HEK293 (cell line): Measurements from ENCODE around the gene MBD6.
"Not testable (repeated sequence)": the region's sequence is repeated elsewhere in the genome, so short reads cannot be mapped to it uniquely, and the experiment has no call there.

ENCODE experiments used
- CTCF ChIA-PET: fragments of 350-600 bp; formaldehyde crosslinking; extraction: SDS; loops from one replicate; lab custom pipeline; 2021; ENCODE audit warnings: antibody characterized with exemption; lab: Yijun Ruan, JAX
- POLR2A ChIA-PET: fragments of 300-600 bp; formaldehyde crosslinking; extraction: SDS; loops from one replicate; lab custom pipeline; 2020; ENCODE audit warnings: antibody characterized with exemption, inconsistent platforms; lab: Yijun Ruan, JAX
- H3K27ac ChIP-seq: fragments of 200-500 bp; sonication (Bioruptor generic); 2 replicates; pipeline ENCODE4 v1.5.1; 2014; ENCODE audit warnings: low read depth, low read length, control low read depth, inconsistent platforms; ENCODE audit errors: extremely low read depth
- H3K36me3 ChIP-seq, 2 experiments: fragments of 200-500 bp in 1 of 2; sonication (Bioruptor generic) in 1 of 2; 1 replicate in 1 of 2; 2 replicates in 1 of 2; pipeline ENCODE4 v1.5.1; 2014 to 2017; ENCODE audit warnings: inconsistent platforms in 2 of 2, low read length in 2 of 2; ENCODE audit not compliant: control insufficient read depth in 2 of 2, insufficient read depth in 1 of 2
- H3K4me1 ChIP-seq: fragments of 200-500 bp; sonication (Bioruptor generic); 2 replicates; pipeline ENCODE4 v1.5.1; 2014; ENCODE audit warnings: mild to moderate bottlenecking, low read length, inconsistent platforms; ENCODE audit not compliant: control insufficient read depth, insufficient read depth
- H3K4me3 ChIP-seq: 2 replicates; pipeline ENCODE4 v1.5.1; 2011; ENCODE audit warnings: low read depth, mild to moderate bottlenecking, control low read depth, low read length, moderate library complexity
- H3K9me3 ChIP-seq: fragments of 200-500 bp; sonication (Bioruptor generic); 2 replicates; pipeline ENCODE4 v1.5.1; 2014; ENCODE audit warnings: low read depth, low read length, inconsistent platforms; ENCODE audit not compliant: control insufficient read depth, insufficient read depth
- ELK4 ChIP-seq: IDR thresholded peaks from 2 replicates; pipeline ENCODE4 v1.6.1; 2011; ENCODE audit warnings: mild to moderate bottlenecking, low read depth, low read length, borderline replicate concordance
- FEZF1 ChIP-seq: fragments of 450-650 bp; formaldehyde crosslinking; IDR thresholded peaks from 2 replicates; pipeline ENCODE4 v1.5.1; 2016; ENCODE audit warnings: missing biosample characterization, missing genetic modification characterization
- IKZF3 ChIP-seq: fragments of 450-650 bp; IDR thresholded peaks from 2 replicates; pipeline ENCODE4 v1.5.0; 2018; ENCODE audit warnings: missing biosample characterization, mild to moderate bottlenecking, missing genetic modification characterization, moderate library complexity
- REPIN1 ChIP-seq: fragments of 450-650 bp; formaldehyde crosslinking; IDR thresholded peaks from 2 replicates; pipeline ENCODE4 v1.5.1; 2017; ENCODE audit warnings: missing biosample characterization, missing genetic modification characterization, low read depth
- SCRT2 ChIP-seq: fragments of 450-650 bp; formaldehyde crosslinking; IDR thresholded peaks from 2 replicates; pipeline ENCODE4 v1.5.1; 2016; ENCODE audit warnings: missing biosample characterization, missing genetic modification characterization
- SP3 ChIP-seq: fragments of 450-650 bp; formaldehyde crosslinking; IDR thresholded peaks from 2 replicates; pipeline ENCODE4 v1.5.1; 2016; ENCODE audit warnings: missing biosample characterization, missing genetic modification characterization
- YY1 ChIP-seq: fragments of 450-650 bp; formaldehyde crosslinking; IDR thresholded peaks from 2 replicates; pipeline ENCODE4 v1.5.1; 2018; ENCODE audit warnings: missing biosample characterization, missing genetic modification characterization
- ZBTB8A ChIP-seq: fragments of 450-650 bp; formaldehyde crosslinking; IDR thresholded peaks from 2 replicates; pipeline ENCODE4 v1.5.1; 2016; ENCODE audit warnings: missing biosample characterization, missing genetic modification characterization
- ZEB2 ChIP-seq: fragments of 450-650 bp; formaldehyde crosslinking; IDR thresholded peaks from 2 replicates; pipeline ENCODE4 v1.5.1; 2016; ENCODE audit warnings: missing biosample characterization, missing genetic modification characterization
- ZFHX2 ChIP-seq: fragments of 450-650 bp; formaldehyde crosslinking; conservative IDR thresholded peaks from 2 replicates; pipeline ENCODE4 v1.5.1; 2016; ENCODE audit warnings: missing biosample characterization, missing genetic modification characterization
- ZNF362 ChIP-seq: fragments of 450-650 bp; formaldehyde crosslinking; IDR thresholded peaks from 2 replicates; pipeline ENCODE4 v1.5.1; 2016; ENCODE audit warnings: missing biosample characterization, missing genetic modification characterization
- ZNF391 ChIP-seq: fragments of 450-650 bp; formaldehyde crosslinking; IDR thresholded peaks from 2 replicates; pipeline ENCODE4 v1.5.1; 2016; ENCODE audit warnings: low read depth, missing biosample characterization, missing genetic modification characterization, borderline replicate concordance
- ZNF549 ChIP-seq: fragments of 450-650 bp; IDR thresholded peaks from 2 replicates; pipeline ENCODE4 v1.5.1; 2018; ENCODE audit warnings: missing biosample characterization, missing genetic modification characterization, mild to moderate bottlenecking, inconsistent platforms, moderate library complexity
- ZNF626 ChIP-seq: fragments of 450-650 bp; sonication (Bioruptor Pico); formaldehyde crosslinking; IDR thresholded peaks from 2 replicates; pipeline ENCODE4 v1.5.1; 2018; ENCODE audit warnings: missing biosample characterization, missing genetic modification characterization, inconsistent platforms
- ZNF777 ChIP-seq: fragments of 450-650 bp; formaldehyde crosslinking; IDR thresholded peaks from 2 replicates; pipeline ENCODE4 v1.5.1; 2017; ENCODE audit warnings: missing biosample characterization, missing genetic modification characterization, borderline replicate concordance
- TF ChIP-seq, protein P1 (sequence below): fragments of 450-650 bp; formaldehyde crosslinking; IDR thresholded peaks from 2 replicates; pipeline ENCODE4 v1.5.1; 2016; ENCODE audit warnings: missing biosample characterization, missing genetic modification characterization

MBD6 gene

GRCh38 chr12:57517187-57517586 is 5.4 kb upstream of the MBD6 start:
- peaks cover 13% of the 10 kb centered on the region for H3K4me1 ChIP-seq
- peaks cover 40 to 69% of the 10 kb centered on the region in 2 experiments for H3K36me3 ChIP-seq
- H3K9me3 ChIP-seq = no peaks in the 10 kb centered on the region
- TF ChIP-seq ZNF391 (tag by site-specific recombination) (no peak), ELK4 (no peak), FEZF1 (tag by site-specific recombination) (peak; percentile 29; the same call in 1 of the 2 replicates), IKZF3 (tag by site-specific recombination) (0 out of 2 replicates have a peak, but pooled peaks have one; percentile 5), ZNF777 (tag by site-specific recombination) (no peak), SP3 (tag by site-specific recombination) (no peak), ZNF549 (tag by site-specific recombination) (no peak), SCRT2 (tag by site-specific recombination) (0 out of 2 replicates have a peak, but pooled peaks have one; percentile 22), YY1 (tag by site-specific recombination) (no peak)
- TF ChIP-seq, protein P1, sequence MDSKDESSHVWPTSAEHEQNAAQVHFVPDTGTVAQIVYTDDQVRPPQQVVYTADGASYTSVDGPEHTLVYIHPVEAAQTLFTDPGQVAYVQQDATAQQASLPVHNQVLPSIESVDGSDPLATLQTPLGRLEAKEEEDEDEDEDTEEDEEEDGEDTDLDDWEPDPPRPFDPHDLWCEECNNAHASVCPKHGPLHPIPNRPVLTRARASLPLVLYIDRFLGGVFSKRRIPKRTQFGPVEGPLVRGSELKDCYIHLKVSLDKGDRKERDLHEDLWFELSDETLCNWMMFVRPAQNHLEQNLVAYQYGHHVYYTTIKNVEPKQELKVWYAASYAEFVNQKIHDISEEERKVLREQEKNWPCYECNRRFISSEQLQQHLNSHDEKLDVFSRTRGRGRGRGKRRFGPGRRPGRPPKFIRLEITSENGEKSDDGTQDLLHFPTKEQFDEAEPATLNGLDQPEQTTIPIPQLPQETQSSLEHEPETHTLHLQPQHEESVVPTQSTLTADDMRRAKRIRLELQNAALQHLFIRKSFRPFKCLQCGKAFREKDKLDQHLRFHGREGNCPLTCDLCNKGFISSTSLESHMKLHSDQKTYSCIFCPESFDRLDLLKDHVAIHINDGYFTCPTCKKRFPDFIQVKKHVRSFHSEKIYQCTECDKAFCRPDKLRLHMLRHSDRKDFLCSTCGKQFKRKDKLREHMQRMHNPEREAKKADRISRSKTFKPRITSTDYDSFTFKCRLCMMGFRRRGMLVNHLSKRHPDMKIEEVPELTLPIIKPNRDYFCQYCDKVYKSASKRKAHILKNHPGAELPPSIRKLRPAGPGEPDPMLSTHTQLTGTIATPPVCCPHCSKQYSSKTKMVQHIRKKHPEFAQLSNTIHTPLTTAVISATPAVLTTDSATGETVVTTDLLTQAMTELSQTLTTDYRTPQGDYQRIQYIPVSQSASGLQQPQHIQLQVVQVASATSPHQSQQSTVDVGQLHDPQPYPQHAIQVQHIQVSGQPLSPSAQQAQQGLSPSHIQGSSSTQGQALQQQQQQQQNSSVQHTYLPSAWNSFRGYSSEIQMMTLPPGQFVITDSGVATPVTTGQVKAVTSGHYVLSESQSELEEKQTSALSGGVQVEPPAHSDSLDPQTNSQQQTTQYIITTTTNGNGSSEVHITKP (tag by site-specific recombination) = peak; percentile 88
- CTCF ChIA-PET = interaction anchor here (1.6 kb wide), 1 partner anchor 58 kb away, joined by 4 read pairs; the partner anchor contains the start of gene GLI1
- no peak overlapping the region; the same call in 1 of the 2 replicates for H3K27ac ChIP-seq
- no peak overlapping the region for H3K4me3 ChIP-seq
- POLR2A ChIA-PET = interaction anchor here (1.4 to 2.4 kb wide), 2 partner anchors 9 to 13 kb away, joined by 4 to 15 read pairs; no protein-coding TSS in a partner anchor

DNA sequence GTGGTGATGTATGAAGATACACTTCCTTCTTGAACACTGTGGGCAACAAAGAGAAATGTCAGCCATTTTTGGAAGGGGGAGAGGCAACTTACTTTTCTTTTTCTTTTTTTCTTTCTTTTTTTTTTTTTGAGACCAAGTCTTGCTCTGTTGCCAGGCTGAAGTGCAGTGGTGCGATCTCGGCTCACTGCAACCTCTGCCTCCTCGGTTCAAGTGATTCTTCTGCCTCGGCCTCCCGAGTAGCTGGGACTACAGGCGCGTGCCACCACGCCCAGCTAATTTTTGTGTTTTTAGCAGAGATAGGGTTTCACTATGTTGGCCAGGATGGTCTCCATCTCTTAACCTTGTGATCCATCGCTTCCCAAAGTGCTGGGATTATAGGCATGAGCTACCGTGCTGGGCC is 4.9 kb upstream of the MBD6 start:
- peaks cover 36 to 64% of the 10 kb centered on the region in 2 experiments for H3K36me3 ChIP-seq
- H3K27ac ChIP-seq = not testable (repeated sequence)

GRCh38 chr12:57518176-57518919 is 4.3 kb upstream of the MBD6 start:
- peaks cover 29 to 58% of the 10 kb centered on the region in 2 experiments for H3K36me3 ChIP-seq
- no peaks in the 10 kb centered on the region for H3K9me3 ChIP-seq
- CTCF ChIA-PET = interaction anchor here (0.6 to 1.6 kb wide), 3 partner anchors 19 to 66 kb away, joined by 3 to 5 read pairs (median 4); partner anchors contain the start of gene GLI1
- H3K4me3 ChIP-seq = no peak overlapping the region
- POLR2A ChIA-PET = interaction anchor here (1.4 kb wide), 1 partner anchor 8 kb away, joined by 4 read pairs; no protein-coding TSS in a partner anchor
- no peak overlapping the region for H3K27ac ChIP-seq
- H3K4me1 ChIP-seq = peaks cover 13% of the 10 kb centered on the region
- TF ChIP-seq, protein P1 (tag by site-specific recombination) = 0 out of 2 replicates have a peak, but pooled peaks have one; percentile 9
- 0 out of 2 replicates have a peak, but pooled peaks have one; percentile 7 for TF ChIP-seq ZFHX2 (tag by site-specific recombination)
- TF ChIP-seq ZBTB8A (tag by site-specific recombination) = no peak
- no peak for TF ChIP-seq ZNF626 (tag by site-specific recombination)
- no peak for TF ChIP-seq REPIN1 (tag by site-specific recombination)
- TF ChIP-seq IKZF3 (tag by site-specific recombination) = 0 out of 2 replicates have a peak, but pooled peaks have one; percentile 29

More for the DNA sequence above, 4.9 kb upstream of the MBD6 start:
- not testable (repeated sequence) for H3K4me3 ChIP-seq, H3K9me3 ChIP-seq
- TF ChIP-seq ZNF362 (tag by site-specific recombination) (peak; percentile 59; the same call in 1 of the 2 replicates), ZEB2 (peak; percentile 21; the same call in 1 of the 2 replicates)
- CTCF ChIA-PET = interaction anchor here (1.6 kb wide), 1 partner anchor 59 kb away, joined by 4 read pairs; the partner anchor contains the start of gene GLI1
- peaks cover 13% of the 10 kb centered on the region for H3K4me1 ChIP-seq
- POLR2A ChIA-PET = interaction anchor here (1.4 to 2.4 kb wide), 2 partner anchors 9 to 14 kb away, joined by 4 to 15 read pairs; no protein-coding TSS in a partner anchor
